Activated naive CD4-positive, alpha-beta T cell treated with anti-CD3 and anti-CD28 coated beads, Interleukin-2, amount 50 U/mL, for 72 hours (primary cell): Measurements from ENCODE around the gene PRRC2B. TPM values are rescaled to one million over a fixed set of nuclear protein-coding genes. Genes with fewer than 3 reads are reported as not detected.
"Not testable (repeated sequence)": the region's sequence is repeated elsewhere in the genome, so short reads cannot be mapped to it uniquely, and the experiment has no call there.

ENCODE experiments used
- ATAC-seq, 2 donors: fragments of 150-1000 bp; cut with Tn5 transposase; 2 replicates each; pipeline ENCODE4 v1.10.0; 2021; ENCODE audit warnings: mild to moderate bottlenecking in 2 of 2, moderate library complexity in 2 of 2
- DNase-seq, 2 donors: peaks; one replicate each; pipeline ENCODE4 v3.0.0; 2021 to 2022; ENCODE audit warnings: low spot score in 2 of 2
- H3K27ac Mint-ChIP-seq, 2 donors: one replicate each; pipeline ENCODE4 v1.8.0; 2022; ENCODE audit warnings: mild to moderate bottlenecking in 2 of 2, mixed read lengths in 2 of 2
- H3K36me3 Mint-ChIP-seq, 2 donors: one replicate each; pipeline ENCODE4 v1.8.0; 2022; ENCODE audit warnings: mixed read lengths in 2 of 2
- H3K9me3 Mint-ChIP-seq, 2 donors: one replicate each; pipeline ENCODE4 v1.8.0; 2022; ENCODE audit warnings: mixed read lengths in 2 of 2
- total RNA-seq, 2 donors: library from RNA; stranded (reverse); gene quantifications; one replicate each; pipeline ENCODE4 v1.2.3, GENCODE V29; 2022

The PRRC2B gene
- total RNA-seq, 2 donors from 2014 or later, result 138 to 160 TPM

GRCh38 chr9:131438190-131438589 lies 44.3 kb downstream of the PRRC2B start:
- no peaks in the 10 kb centered on the region for H3K9me3 Mint-ChIP-seq
- H3K36me3 Mint-ChIP-seq, result peaks cover 0 to 34% of the 10 kb centered on the region in 2 donors
- no peak for DNase-seq
- ATAC-seq, result peak in 1 of 2 donors; percentile 26
- peak overlapping the region; percentile 56 to 73 for H3K27ac Mint-ChIP-seq

GRCh38 chr9:131439224-131439623 lies 45.3 kb downstream of the PRRC2B start:
- Mint-ChIP-seq H3K9me3 (no peaks in the 10 kb centered on the region), H3K27ac (peak overlapping the region; percentile 74 to 80), H3K36me3 (peaks cover 2 to 34% of the 10 kb centered on the region in 2 donors)
- peak in 1 of 2 donors; percentile 13 for ATAC-seq
- no peak for DNase-seq

- no peak for DNase-seq
- peak in 1 of 2 donors; percentile 51 for ATAC-seq
- peaks cover 7 to 42% of the 10 kb centered on the region in 2 donors for H3K36me3 Mint-ChIP-seq
- H3K27ac Mint-ChIP-seq, result peak overlapping the region; percentile 53 to 86
- no peaks in the 10 kb centered on the region for H3K9me3 Mint-ChIP-seq
Observed at GRCh38 chr9:131441441-131441840, 47.6 kb downstream of the PRRC2B start.

GRCh38 chr9:131442351-131442750 lies 48.5 kb downstream of the PRRC2B start:
- no peak for ATAC-seq
- Mint-ChIP-seq H3K36me3 (peaks cover 7 to 43% of the 10 kb centered on the region in 2 donors), H3K27ac (peak overlapping the region; percentile 53 to 81), H3K9me3 (no peaks in the 10 kb centered on the region)
- no peak for DNase-seq

- Mint-ChIP-seq H3K9me3 (no peaks in the 10 kb centered on the region), H3K27ac (peak overlapping the region; percentile 65 to 71), H3K36me3 (peaks cover 7 to 50% of the 10 kb centered on the region in 2 donors)
- no peak for ATAC-seq
- no peak for DNase-seq
Observed at GRCh38 chr9:131443648-131444047, 49.8 kb downstream of the PRRC2B start.

- H3K27ac Mint-ChIP-seq, result peak overlapping the region; percentile 30 to 66
- peaks cover 7 to 45% of the 10 kb centered on the region in 2 donors for H3K36me3 Mint-ChIP-seq
- H3K9me3 Mint-ChIP-seq, result no peaks in the 10 kb centered on the region
- ATAC-seq (no peak), DNase-seq (no peak)
Observed at GRCh38 chr9:131446276-131446675, 52.4 kb downstream of the PRRC2B start.

- DNase-seq (peak in 1 of 2 donors; percentile 21), ATAC-seq (peak in 1 of 2 donors; percentile 39)
- peak overlapping the region; percentile 66 to 84 for H3K27ac Mint-ChIP-seq
- no peaks in the 10 kb centered on the region for H3K9me3 Mint-ChIP-seq
- peaks cover 7 to 53% of the 10 kb centered on the region in 2 donors for H3K36me3 Mint-ChIP-seq
Observed at GRCh38 chr9:131447148-131447547, 53.3 kb downstream of the PRRC2B start.

- H3K27ac Mint-ChIP-seq, result peak overlapping the region; percentile 66 to 84
- no peaks in the 10 kb centered on the region for H3K9me3 Mint-ChIP-seq
- DNase-seq, result no peak
- H3K36me3 Mint-ChIP-seq, result peaks cover 7 to 53% of the 10 kb centered on the region in 2 donors
- no peak for ATAC-seq
Observed at GRCh38 chr9:131447600-131447999, 53.7 kb downstream of the PRRC2B start.

GRCh38 chr9:131448818-131449217 lies 54.9 kb downstream of the PRRC2B start:
- Mint-ChIP-seq H3K9me3 (no peaks in the 10 kb centered on the region), H3K27ac (peak overlapping the region; percentile 34 to 45), H3K36me3 (peaks cover 7 to 55% of the 10 kb centered on the region in 2 donors)
- no peak for DNase-seq
- ATAC-seq, result peak in 1 of 2 donors; percentile 65

- peak in 1 of 2 donors; percentile 64 for ATAC-seq
- H3K27ac Mint-ChIP-seq, result peak overlapping the region; percentile 34 to 45
- peaks cover 4 to 59% of the 10 kb centered on the region in 2 donors for H3K36me3 Mint-ChIP-seq
- no peaks in the 10 kb centered on the region for H3K9me3 Mint-ChIP-seq
- DNase-seq, result no peak
Observed at GRCh38 chr9:131449276-131449675, 55.4 kb downstream of the PRRC2B start.

- no peaks in the 10 kb centered on the region for H3K9me3 Mint-ChIP-seq
- no peak for DNase-seq
- ATAC-seq, result no peak
- peaks cover 0 to 35% of the 10 kb centered on the region in 2 donors for H3K36me3 Mint-ChIP-seq
- peak overlapping the region; percentile 61 to 87 for H3K27ac Mint-ChIP-seq
Observed at GRCh38 chr9:131454028-131454427, 60.1 kb downstream of the PRRC2B start.

- ATAC-seq, H3K9me3 Mint-ChIP-seq, H3K27ac Mint-ChIP-seq, DNase-seq: not testable (repeated sequence)
- H3K36me3 Mint-ChIP-seq, result peaks cover 3 to 32% of the 10 kb centered on the region in 2 donors
Observed at GRCh38 chr9:131455655-131456054, 61.8 kb downstream of the PRRC2B start.

- DNase-seq, result no peak
- no peaks in the 10 kb centered on the region for H3K9me3 Mint-ChIP-seq
- ATAC-seq, result no peak
- peak overlapping the region; percentile 21 to 39 for H3K27ac Mint-ChIP-seq
- H3K36me3 Mint-ChIP-seq, result peaks cover 6 to 24% of the 10 kb centered on the region in 2 donors
Observed at GRCh38 chr9:131457746-131458145, 63.9 kb downstream of the PRRC2B start.

GRCh38 chr9:131459056-131459455 lies 65.2 kb downstream of the PRRC2B start:
- Mint-ChIP-seq H3K27ac (peak overlapping the region; percentile 22 to 80), H3K9me3 (no peaks in the 10 kb centered on the region), H3K36me3 (peaks cover 6 to 20% of the 10 kb centered on the region in 2 donors)
- DNase-seq, result no peak
- ATAC-seq, result no peak

- DNase-seq (no peak), ATAC-seq (no peak)
- Mint-ChIP-seq H3K27ac (peak overlapping the region; percentile 32 to 73), H3K9me3 (no peaks in the 10 kb centered on the region), H3K36me3 (peaks cover 6 to 19% of the 10 kb centered on the region in 2 donors)
Observed at GRCh38 chr9:131461166-131461565, 67.3 kb downstream of the PRRC2B start.

- peaks cover 7 to 21% of the 10 kb centered on the region in 2 donors for H3K36me3 Mint-ChIP-seq
- peak overlapping the region; percentile 8 to 55 for H3K27ac Mint-ChIP-seq
- ATAC-seq (no peak), DNase-seq (no peak)
- no peaks in the 10 kb centered on the region for H3K9me3 Mint-ChIP-seq
Observed at GRCh38 chr9:131464354-131465000, 70.6 kb downstream of the PRRC2B start.

- peaks cover 15 to 26% of the 10 kb centered on the region in 2 donors for H3K36me3 Mint-ChIP-seq
- DNase-seq, result no peak
- no peak for ATAC-seq
- H3K9me3 Mint-ChIP-seq, result no peaks in the 10 kb centered on the region
- peak overlapping the region; percentile 19 to 42 for H3K27ac Mint-ChIP-seq
Observed at GRCh38 chr9:131465401-131465800, 71.5 kb downstream of the PRRC2B start.
